ENCODE results near the gene ATP6V0B. TPM values are rescaled to one million over a fixed set of nuclear protein-coding genes. Genes with fewer than 3 reads are reported as not detected.

ATP6V0B gene
- total and polyA plus RNA-seq, 2 donors from 2014 or later = 156 to 636 TPM

DNA sequence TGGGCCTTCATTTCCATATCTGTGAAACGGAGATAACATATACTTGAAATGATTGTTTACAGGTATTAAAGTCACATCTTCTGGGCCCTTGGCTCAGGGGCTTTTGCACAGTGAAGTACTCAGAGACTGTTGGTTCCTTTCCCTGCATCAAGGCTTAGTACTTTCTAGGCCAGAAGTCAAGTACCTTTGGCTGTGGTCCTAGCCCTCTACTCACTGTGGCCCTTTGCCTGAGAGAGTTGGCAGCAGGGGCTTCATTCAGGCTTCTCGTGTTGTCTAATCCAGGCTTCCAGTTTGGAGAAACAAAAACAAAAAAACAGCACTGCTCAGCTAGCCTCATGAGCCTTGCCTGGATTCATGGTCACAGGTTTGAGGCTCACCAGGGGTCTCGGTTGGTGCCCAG lies 13.1 kb upstream of the ATP6V0B start:
- FAIRE-seq (no peak), DNase-seq (no peak)
- H3K4me3 ChIP-seq (ENCODE audit: low read length in 3 of 3) = no peak overlapping the region
- no peak overlapping the region for H3K27ac ChIP-seq (ENCODE audit: low read depth in 2 of 2, low read length in 2 of 2)
- H3K27me3 ChIP-seq (ENCODE audit: control insufficient read depth, insufficient read depth, low read length) = no peaks in the 10 kb centered on the region
- H3K9ac ChIP-seq (ENCODE audit: low read length in 3 of 3) = no peak overlapping the region
- peaks cover 5 to 75% (median 50%) of the 10 kb centered on the region in 3 donors for H3K36me3 ChIP-seq (ENCODE audit: control insufficient read depth in 2 of 3, insufficient read depth in 3 of 3, low read length in 3 of 3)
- intact Hi-C loops (cut with DNase I) = no loop called here
- H3K9me3 ChIP-seq (ENCODE audit: control insufficient read depth in 2 of 3, insufficient read depth in 1 of 3, low read length in 3 of 3) = no peaks in the 10 kb centered on the region
- no peaks in the 10 kb centered on the region for H3K4me1 ChIP-seq (ENCODE audit: control insufficient read depth in 2 of 3, insufficient read depth in 2 of 3, low read depth in 1 of 3, low read length in 3 of 3)
- TF ChIP-seq, protein P1, sequence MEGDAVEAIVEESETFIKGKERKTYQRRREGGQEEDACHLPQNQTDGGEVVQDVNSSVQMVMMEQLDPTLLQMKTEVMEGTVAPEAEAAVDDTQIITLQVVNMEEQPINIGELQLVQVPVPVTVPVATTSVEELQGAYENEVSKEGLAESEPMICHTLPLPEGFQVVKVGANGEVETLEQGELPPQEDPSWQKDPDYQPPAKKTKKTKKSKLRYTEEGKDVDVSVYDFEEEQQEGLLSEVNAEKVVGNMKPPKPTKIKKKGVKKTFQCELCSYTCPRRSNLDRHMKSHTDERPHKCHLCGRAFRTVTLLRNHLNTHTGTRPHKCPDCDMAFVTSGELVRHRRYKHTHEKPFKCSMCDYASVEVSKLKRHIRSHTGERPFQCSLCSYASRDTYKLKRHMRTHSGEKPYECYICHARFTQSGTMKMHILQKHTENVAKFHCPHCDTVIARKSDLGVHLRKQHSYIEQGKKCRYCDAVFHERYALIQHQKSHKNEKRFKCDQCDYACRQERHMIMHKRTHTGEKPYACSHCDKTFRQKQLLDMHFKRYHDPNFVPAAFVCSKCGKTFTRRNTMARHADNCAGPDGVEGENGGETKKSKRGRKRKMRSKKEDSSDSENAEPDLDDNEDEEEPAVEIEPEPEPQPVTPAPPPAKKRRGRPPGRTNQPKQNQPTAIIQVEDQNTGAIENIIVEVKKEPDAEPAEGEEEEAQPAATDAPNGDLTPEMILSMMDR (IDR thresholded peaks at IDR 0.05; ENCODE audit: borderline replicate concordance, extremely low read depth, insufficient read depth) = no peak

DNA sequence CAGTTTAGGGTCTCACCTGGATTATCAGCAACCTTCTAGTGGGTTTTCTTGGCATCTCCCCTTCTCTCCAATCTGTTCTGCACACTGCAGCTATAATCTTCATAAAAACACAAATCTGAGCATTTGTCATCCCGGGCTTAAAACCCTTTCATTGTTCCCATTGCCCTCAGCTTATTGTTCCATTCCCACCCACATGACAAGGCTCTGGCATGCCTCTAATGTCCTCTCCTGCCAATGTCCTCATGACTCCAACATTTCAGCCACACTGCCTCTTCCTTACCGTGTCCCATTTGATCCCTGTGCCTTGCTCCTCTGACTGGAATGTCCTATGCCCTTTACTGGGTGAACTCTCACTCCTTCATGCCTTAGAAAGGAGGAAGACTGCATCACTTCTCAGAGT lies 12.4 kb upstream of the ATP6V0B start:
- Histone ChIP-seq H3K27me3 (ENCODE audit: control insufficient read depth, insufficient read depth, low read length) (no peaks in the 10 kb centered on the region), H3K9ac (ENCODE audit: low read length in 3 of 3) (no peak overlapping the region), H3K4me3 (ENCODE audit: low read length in 3 of 3) (no peak overlapping the region), H3K4me1 (ENCODE audit: control insufficient read depth in 2 of 3, insufficient read depth in 2 of 3, low read depth in 1 of 3, low read length in 3 of 3) (no peaks in the 10 kb centered on the region), H3K36me3 (ENCODE audit: control insufficient read depth in 2 of 3, insufficient read depth in 3 of 3, low read length in 3 of 3) (peaks cover 5 to 73% (median 47%) of the 10 kb centered on the region in 3 donors), H3K27ac (ENCODE audit: low read depth in 2 of 2, low read length in 2 of 2) (no peak overlapping the region), H3K9me3 (ENCODE audit: control insufficient read depth in 2 of 3, insufficient read depth in 1 of 3, low read length in 3 of 3) (no peaks in the 10 kb centered on the region)
- TF ChIP-seq, protein P1 (IDR thresholded peaks at IDR 0.05; ENCODE audit: borderline replicate concordance, extremely low read depth, insufficient read depth) = no peak
- no peak for FAIRE-seq
- no peak for DNase-seq
- intact Hi-C loops (cut with DNase I) = no loop called here

DNA sequence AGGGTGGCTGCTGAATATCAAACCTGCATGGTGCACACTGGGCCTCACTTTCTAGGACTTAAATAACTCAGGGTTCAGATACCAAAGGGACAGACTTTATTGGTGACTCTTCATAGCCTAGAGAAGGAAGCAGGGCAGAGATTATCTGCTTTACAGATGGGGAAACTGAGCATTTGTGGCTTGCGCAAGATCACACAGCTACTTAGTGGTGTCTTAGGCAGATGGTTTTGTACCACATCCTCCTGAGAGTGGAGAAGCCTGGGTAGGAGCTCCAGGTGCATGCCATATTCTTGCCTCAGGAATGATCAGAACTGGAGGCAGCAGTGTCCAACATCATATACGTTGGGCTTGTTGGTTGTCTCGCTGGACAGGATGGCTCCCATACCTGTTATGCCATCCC lies 11.8 kb upstream of the ATP6V0B start:
- Histone ChIP-seq H3K9me3 (ENCODE audit: control insufficient read depth in 2 of 3, insufficient read depth in 1 of 3, low read length in 3 of 3) (no peaks in the 10 kb centered on the region), H3K27me3 (ENCODE audit: control insufficient read depth, insufficient read depth, low read length) (no peaks in the 10 kb centered on the region), H3K36me3 (ENCODE audit: control insufficient read depth in 2 of 3, insufficient read depth in 3 of 3, low read length in 3 of 3) (peaks cover 4 to 66% (median 40%) of the 10 kb centered on the region in 3 donors), H3K27ac (ENCODE audit: low read depth in 2 of 2, low read length in 2 of 2) (no peak overlapping the region), H3K4me1 (ENCODE audit: control insufficient read depth in 2 of 3, insufficient read depth in 2 of 3, low read depth in 1 of 3, low read length in 3 of 3) (no peaks in the 10 kb centered on the region), H3K9ac (ENCODE audit: low read length in 3 of 3) (no peak overlapping the region), H3K4me3 (ENCODE audit: low read length in 3 of 3) (no peak overlapping the region)
- TF ChIP-seq, protein P1 (IDR thresholded peaks at IDR 0.05; ENCODE audit: borderline replicate concordance, extremely low read depth, insufficient read depth) = no peak
- FAIRE-seq = no peak
- no peak for DNase-seq
- intact Hi-C loops (cut with DNase I) = no loop called here

DNA sequence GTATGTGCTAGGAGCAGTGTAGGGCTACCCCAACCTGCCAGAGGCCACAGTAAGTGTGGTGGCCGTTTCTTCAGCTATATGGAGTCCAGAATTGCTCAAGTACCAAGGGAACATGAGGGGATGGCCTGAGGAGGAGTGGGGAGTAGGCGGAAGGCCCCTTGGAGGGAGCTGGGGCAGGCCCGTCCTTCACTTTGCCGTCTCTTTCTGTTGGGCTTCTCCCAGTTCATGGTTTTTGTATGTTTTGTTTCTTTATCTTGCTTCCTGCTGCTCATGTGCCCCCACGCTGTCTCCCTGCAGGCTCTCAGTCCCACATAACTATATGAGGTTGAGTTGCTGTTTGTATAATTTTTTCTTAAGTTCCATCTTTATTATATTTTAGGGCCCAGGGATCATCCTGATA lies 10.9 kb upstream of the ATP6V0B start:
- no peak for DNase-seq
- intact Hi-C loops (cut with DNase I) = no loop called here
- H3K36me3 ChIP-seq (ENCODE audit: control insufficient read depth in 2 of 3, insufficient read depth in 3 of 3, low read length in 3 of 3) = peaks cover 4 to 57% (median 32%) of the 10 kb centered on the region in 3 donors
- no peak overlapping the region for H3K4me3 ChIP-seq (ENCODE audit: low read length in 3 of 3)
- H3K9me3 ChIP-seq (ENCODE audit: control insufficient read depth in 2 of 3, insufficient read depth in 1 of 3, low read length in 3 of 3) = no peaks in the 10 kb centered on the region
- FAIRE-seq = no peak
- no peaks in the 10 kb centered on the region for H3K4me1 ChIP-seq (ENCODE audit: control insufficient read depth in 2 of 3, insufficient read depth in 2 of 3, low read depth in 1 of 3, low read length in 3 of 3)
- H3K27ac ChIP-seq (ENCODE audit: low read depth in 2 of 2, low read length in 2 of 2) = no peak overlapping the region
- no peak overlapping the region for H3K9ac ChIP-seq (ENCODE audit: low read length in 3 of 3)
- H3K27me3 ChIP-seq (ENCODE audit: control insufficient read depth, insufficient read depth, low read length) = no peaks in the 10 kb centered on the region
- TF ChIP-seq, protein P1 (IDR thresholded peaks at IDR 0.05; ENCODE audit: borderline replicate concordance, extremely low read depth, insufficient read depth) = no peak
